MM.1S (cell line): Measurements from ENCODE around the gene HCN4.

Experiments
- DNase-seq: peaks from one replicate; pipeline ENCODE4 v3.0.0-alpha.2; 2015
- H2AFZ ChIP-seq: fragments of 300-600 bp; sonication (generic); 2 replicates; pipeline ENCODE4 v1.6.0; 2016; ENCODE audit warnings: antibody characterized with exemption, low read length
- H3F3A ChIP-seq: fragments of 300-600 bp; sonication (generic); 2 replicates; pipeline ENCODE4 v1.6.1; 2016; ENCODE audit warnings: mild to moderate bottlenecking, antibody characterized with exemption, low read length, moderate library complexity, mixed read lengths; ENCODE audit not compliant: insufficient read depth
- H3K27ac ChIP-seq: fragments of 300-600 bp; sonication (generic); 2 replicates; pipeline ENCODE4 v1.5.1; 2016; ENCODE audit warnings: mild to moderate bottlenecking, low read length
- H3K27me3 ChIP-seq: fragments of 300-600 bp; sonication (generic); replicated peaks from 2 replicates; pipeline ENCODE4 v1.6.0; 2016; ENCODE audit warnings: low read length; ENCODE audit not compliant: insufficient read depth
- H3K36me3 ChIP-seq: fragments of 300-600 bp; sonication (generic); replicated peaks from 2 replicates; pipeline ENCODE4 v1.6.1; 2016; ENCODE audit warnings: mild to moderate bottlenecking, low read length, mixed read lengths; ENCODE audit not compliant: insufficient read depth
- H3K4me1 ChIP-seq: fragments of 300-600 bp; sonication (generic); 2 replicates; pipeline ENCODE4 v1.6.1; 2016; ENCODE audit warnings: low read length, mixed read lengths
- H3K4me2 ChIP-seq: fragments of 300-600 bp; sonication (generic); 2 replicates; pipeline ENCODE4 v1.6.0; 2016; ENCODE audit warnings: low read depth, low read length
- H3K4me3 ChIP-seq: fragments of 300-600 bp; sonication (generic); 2 replicates; pipeline ENCODE4 v1.5.1; 2016; ENCODE audit warnings: low read length, mixed read lengths
- H3K79me2 ChIP-seq: fragments of 300-600 bp; sonication (generic); 2 replicates; pipeline ENCODE4 v1.6.1; 2016; ENCODE audit warnings: mixed run types, low read length, mixed read lengths
- H3K9ac ChIP-seq: fragments of 300-600 bp; sonication (generic); 2 replicates; pipeline ENCODE4 v1.6.1; 2016; ENCODE audit warnings: low read length, mixed read lengths
- H3K9me2 ChIP-seq: fragments of 300-600 bp; sonication (generic); replicated peaks from 2 replicates; pipeline ENCODE4 v1.6.1; 2016; ENCODE audit warnings: mild to moderate bottlenecking, low read length, mixed read lengths; ENCODE audit not compliant: insufficient read depth
- H3K9me3 ChIP-seq: fragments of 300-600 bp; sonication (generic); replicated peaks from 2 replicates; pipeline ENCODE4 v1.6.1; 2016; ENCODE audit warnings: mild to moderate bottlenecking, low read length, mixed read lengths; ENCODE audit not compliant: insufficient read depth
- H4K20me1 ChIP-seq: fragments of 300-600 bp; sonication (generic); 2 replicates; pipeline ENCODE4 v1.6.1; 2016; ENCODE audit warnings: mild to moderate bottlenecking, low read length, moderate library complexity, mixed read lengths; ENCODE audit not compliant: insufficient read depth
- EZH2 ChIP-seq: fragments of 300-600 bp; sonication (generic); optimal IDR thresholded peaks from 2 replicates; pipeline ENCODE3; 2017; ENCODE audit warnings: low read depth, mild to moderate bottlenecking, antibody characterized with exemption, low read length, mixed read lengths
- EZH2phosphoT487 ChIP-seq: fragments of 300-600 bp; sonication (generic); IDR thresholded peaks from 2 replicates; pipeline ENCODE4 v1.6.1; 2018; ENCODE audit warnings: antibody characterized with exemption, low read length
- TF ChIP-seq, protein P1 (sequence below): fragments of 300-600 bp; sonication (generic); IDR thresholded peaks from 2 replicates; pipeline ENCODE4 v1.5.1; 2016; ENCODE audit warnings: antibody characterized with exemption, low read length, mixed read lengths

The HCN4 gene

GRCh38 chr15:73391128-73391872 lies 22.5 kb upstream of the HCN4 start:
- Histone ChIP-seq H3K4me2 (no peak overlapping the region), H3K9me3 (no peaks in the 10 kb centered on the region)

DNA sequence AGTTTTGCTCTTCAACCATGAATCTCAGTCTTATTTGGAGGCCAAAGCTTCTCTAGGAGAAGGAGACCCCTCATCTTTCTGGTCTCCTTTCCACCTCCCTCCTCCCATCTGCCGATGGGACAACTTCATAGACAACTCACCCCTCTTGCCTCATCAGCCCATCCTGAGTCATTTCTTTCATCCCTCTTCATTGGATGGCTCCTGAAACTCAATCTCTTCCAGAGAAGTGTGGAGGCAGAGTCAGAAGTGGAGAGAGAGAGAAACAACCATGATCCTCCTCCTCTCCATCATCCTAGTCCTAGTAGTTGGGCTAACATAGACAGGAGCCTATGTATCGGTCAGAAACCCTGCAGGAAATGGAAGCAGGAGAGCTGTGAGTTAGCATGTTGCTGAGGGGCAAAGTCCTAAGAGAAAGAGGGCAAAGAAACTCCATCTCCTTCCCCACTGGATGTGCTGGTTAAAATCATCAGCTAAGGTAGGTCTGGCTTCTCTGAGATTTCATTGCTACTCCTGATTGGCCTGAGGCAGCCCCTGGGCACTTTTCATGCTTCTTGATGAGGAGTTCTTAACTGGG lies 21.3 kb upstream of the HCN4 start:
- no peak overlapping the region for H3K9ac ChIP-seq
- no peak overlapping the region for H3K4me2 ChIP-seq
- TF ChIP-seq, protein P1, sequence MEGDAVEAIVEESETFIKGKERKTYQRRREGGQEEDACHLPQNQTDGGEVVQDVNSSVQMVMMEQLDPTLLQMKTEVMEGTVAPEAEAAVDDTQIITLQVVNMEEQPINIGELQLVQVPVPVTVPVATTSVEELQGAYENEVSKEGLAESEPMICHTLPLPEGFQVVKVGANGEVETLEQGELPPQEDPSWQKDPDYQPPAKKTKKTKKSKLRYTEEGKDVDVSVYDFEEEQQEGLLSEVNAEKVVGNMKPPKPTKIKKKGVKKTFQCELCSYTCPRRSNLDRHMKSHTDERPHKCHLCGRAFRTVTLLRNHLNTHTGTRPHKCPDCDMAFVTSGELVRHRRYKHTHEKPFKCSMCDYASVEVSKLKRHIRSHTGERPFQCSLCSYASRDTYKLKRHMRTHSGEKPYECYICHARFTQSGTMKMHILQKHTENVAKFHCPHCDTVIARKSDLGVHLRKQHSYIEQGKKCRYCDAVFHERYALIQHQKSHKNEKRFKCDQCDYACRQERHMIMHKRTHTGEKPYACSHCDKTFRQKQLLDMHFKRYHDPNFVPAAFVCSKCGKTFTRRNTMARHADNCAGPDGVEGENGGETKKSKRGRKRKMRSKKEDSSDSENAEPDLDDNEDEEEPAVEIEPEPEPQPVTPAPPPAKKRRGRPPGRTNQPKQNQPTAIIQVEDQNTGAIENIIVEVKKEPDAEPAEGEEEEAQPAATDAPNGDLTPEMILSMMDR: no peak
- TF ChIP-seq EZH2phosphoT487 (no peak), EZH2 (no peak)
- no peaks in the 10 kb centered on the region for H3K36me3 ChIP-seq
- no peak for DNase-seq
- no peak overlapping the region for H3K4me3 ChIP-seq
- H3F3A ChIP-seq: no peaks in the 10 kb centered on the region
- H2AFZ ChIP-seq: no peak overlapping the region
- H3K9me2 ChIP-seq: no peaks in the 10 kb centered on the region
- no peaks in the 10 kb centered on the region for H3K9me3 ChIP-seq
- no peak overlapping the region for H3K27ac ChIP-seq
- no peaks in the 10 kb centered on the region for H3K4me1 ChIP-seq
- no peaks in the 10 kb centered on the region for H3K79me2 ChIP-seq
- H3K27me3 ChIP-seq: no peaks in the 10 kb centered on the region; the same call in 1 of the 2 replicates
- H4K20me1 ChIP-seq: no peaks in the 10 kb centered on the region

More at GRCh38 chr15:73391128-73391872, 22.5 kb upstream of the HCN4 start:
- H4K20me1 ChIP-seq: no peaks in the 10 kb centered on the region
- no peaks in the 10 kb centered on the region for H3K9me2 ChIP-seq
- H3K9ac ChIP-seq: no peak overlapping the region
- TF ChIP-seq, protein P1: no peak
- no peak for TF ChIP-seq EZH2phosphoT487
- no peaks in the 10 kb centered on the region for H3F3A ChIP-seq
- no peak overlapping the region for H3K27ac ChIP-seq
- no peaks in the 10 kb centered on the region for H3K4me1 ChIP-seq
- no peaks in the 10 kb centered on the region; the same call in 1 of the 2 replicates for H3K27me3 ChIP-seq
- DNase-seq: no peak
- no peak overlapping the region for H3K4me3 ChIP-seq
- no peaks in the 10 kb centered on the region for H3K79me2 ChIP-seq
- no peaks in the 10 kb centered on the region for H3K36me3 ChIP-seq
- no peak overlapping the region for H2AFZ ChIP-seq

DNA sequence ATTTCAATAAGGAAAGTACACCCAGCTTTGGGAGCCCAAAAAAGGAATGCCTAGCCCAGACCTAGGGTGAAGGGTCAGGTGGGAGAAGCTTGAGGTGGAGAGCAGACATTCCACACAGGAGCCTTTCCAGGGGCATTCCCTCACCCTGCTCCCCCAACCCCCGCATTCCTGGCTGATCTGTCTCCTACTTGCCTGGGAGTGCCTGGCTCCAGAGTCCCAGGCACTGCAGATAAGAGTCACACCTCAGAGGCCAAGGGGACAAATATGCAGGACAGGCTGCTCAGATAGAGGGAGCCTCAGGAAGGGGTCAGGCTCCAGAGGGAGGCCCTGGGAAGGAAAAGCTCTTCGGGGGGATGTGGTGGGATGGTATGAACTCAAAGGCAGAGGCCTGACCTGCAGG lies 20.8 kb upstream of the HCN4 start:
- H3K9ac ChIP-seq: no peak overlapping the region
- H3K27me3 ChIP-seq: no peaks in the 10 kb centered on the region; the same call in none of the 2 replicates
- H3K4me3 ChIP-seq: no peak overlapping the region
- H3F3A ChIP-seq: no peaks in the 10 kb centered on the region
- no peak for TF ChIP-seq EZH2
- TF ChIP-seq, protein P1: no peak
- TF ChIP-seq EZH2phosphoT487: no peak
- H3K4me1 ChIP-seq: no peaks in the 10 kb centered on the region
- no peaks in the 10 kb centered on the region for H3K9me3 ChIP-seq
- no peak overlapping the region for H2AFZ ChIP-seq
- H3K36me3 ChIP-seq: no peaks in the 10 kb centered on the region
- no peaks in the 10 kb centered on the region for H4K20me1 ChIP-seq
- no peaks in the 10 kb centered on the region for H3K79me2 ChIP-seq
- no peak overlapping the region for H3K4me2 ChIP-seq
- no peaks in the 10 kb centered on the region for H3K9me2 ChIP-seq
- no peak for DNase-seq
- H3K27ac ChIP-seq: no peak overlapping the region
